ENCODE results near the gene RNF144A.

- TF ChIP-seq, protein P1, sequence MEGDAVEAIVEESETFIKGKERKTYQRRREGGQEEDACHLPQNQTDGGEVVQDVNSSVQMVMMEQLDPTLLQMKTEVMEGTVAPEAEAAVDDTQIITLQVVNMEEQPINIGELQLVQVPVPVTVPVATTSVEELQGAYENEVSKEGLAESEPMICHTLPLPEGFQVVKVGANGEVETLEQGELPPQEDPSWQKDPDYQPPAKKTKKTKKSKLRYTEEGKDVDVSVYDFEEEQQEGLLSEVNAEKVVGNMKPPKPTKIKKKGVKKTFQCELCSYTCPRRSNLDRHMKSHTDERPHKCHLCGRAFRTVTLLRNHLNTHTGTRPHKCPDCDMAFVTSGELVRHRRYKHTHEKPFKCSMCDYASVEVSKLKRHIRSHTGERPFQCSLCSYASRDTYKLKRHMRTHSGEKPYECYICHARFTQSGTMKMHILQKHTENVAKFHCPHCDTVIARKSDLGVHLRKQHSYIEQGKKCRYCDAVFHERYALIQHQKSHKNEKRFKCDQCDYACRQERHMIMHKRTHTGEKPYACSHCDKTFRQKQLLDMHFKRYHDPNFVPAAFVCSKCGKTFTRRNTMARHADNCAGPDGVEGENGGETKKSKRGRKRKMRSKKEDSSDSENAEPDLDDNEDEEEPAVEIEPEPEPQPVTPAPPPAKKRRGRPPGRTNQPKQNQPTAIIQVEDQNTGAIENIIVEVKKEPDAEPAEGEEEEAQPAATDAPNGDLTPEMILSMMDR (IDR thresholded peaks at IDR 0.05), result no peak
- no peak for TF ChIP-seq POLR2A (IDR thresholded peaks at IDR 0.05)
Observed at GRCh38 chr2:7010391-7011054, 93.3 kb downstream of the RNF144A start.
